MM.1S (cell line): ENCODE data around the gene RIBC1.
A peak's percentile ranks its signal among the peaks of the same experiment; 100 is the strongest.

ENCODE experiments used
- DNase-seq: peaks from one replicate; pipeline ENCODE4 v3.0.0-alpha.2; 2015
- H2AFZ ChIP-seq: fragments of 300-600 bp; sonication (generic); 2 replicates; pipeline ENCODE4 v1.6.0; 2016; ENCODE audit warnings: antibody characterized with exemption, low read length
- H3F3A ChIP-seq: fragments of 300-600 bp; sonication (generic); 2 replicates; pipeline ENCODE4 v1.6.1; 2016; ENCODE audit warnings: mild to moderate bottlenecking, antibody characterized with exemption, low read length, moderate library complexity, mixed read lengths; ENCODE audit not compliant: insufficient read depth
- H3K27ac ChIP-seq: fragments of 300-600 bp; sonication (generic); 2 replicates; pipeline ENCODE4 v1.5.1; 2016; ENCODE audit warnings: mild to moderate bottlenecking, low read length
- H3K27me3 ChIP-seq: fragments of 300-600 bp; sonication (generic); replicated peaks from 2 replicates; pipeline ENCODE4 v1.6.0; 2016; ENCODE audit warnings: low read length; ENCODE audit not compliant: insufficient read depth
- H3K36me3 ChIP-seq: fragments of 300-600 bp; sonication (generic); replicated peaks from 2 replicates; pipeline ENCODE4 v1.6.1; 2016; ENCODE audit warnings: mild to moderate bottlenecking, low read length, mixed read lengths; ENCODE audit not compliant: insufficient read depth
- H3K4me1 ChIP-seq: fragments of 300-600 bp; sonication (generic); 2 replicates; pipeline ENCODE4 v1.6.1; 2016; ENCODE audit warnings: low read length, mixed read lengths
- H3K4me2 ChIP-seq: fragments of 300-600 bp; sonication (generic); 2 replicates; pipeline ENCODE4 v1.6.0; 2016; ENCODE audit warnings: low read depth, low read length
- H3K4me3 ChIP-seq: fragments of 300-600 bp; sonication (generic); 2 replicates; pipeline ENCODE4 v1.5.1; 2016; ENCODE audit warnings: low read length, mixed read lengths
- H3K79me2 ChIP-seq: fragments of 300-600 bp; sonication (generic); 2 replicates; pipeline ENCODE4 v1.6.1; 2016; ENCODE audit warnings: mixed run types, low read length, mixed read lengths
- H3K9ac ChIP-seq: fragments of 300-600 bp; sonication (generic); 2 replicates; pipeline ENCODE4 v1.6.1; 2016; ENCODE audit warnings: low read length, mixed read lengths
- H3K9me2 ChIP-seq: fragments of 300-600 bp; sonication (generic); replicated peaks from 2 replicates; pipeline ENCODE4 v1.6.1; 2016; ENCODE audit warnings: mild to moderate bottlenecking, low read length, mixed read lengths; ENCODE audit not compliant: insufficient read depth
- H3K9me3 ChIP-seq: fragments of 300-600 bp; sonication (generic); replicated peaks from 2 replicates; pipeline ENCODE4 v1.6.1; 2016; ENCODE audit warnings: mild to moderate bottlenecking, low read length, mixed read lengths; ENCODE audit not compliant: insufficient read depth
- H4K20me1 ChIP-seq: fragments of 300-600 bp; sonication (generic); 2 replicates; pipeline ENCODE4 v1.6.1; 2016; ENCODE audit warnings: mild to moderate bottlenecking, low read length, moderate library complexity, mixed read lengths; ENCODE audit not compliant: insufficient read depth
- CTCF ChIP-seq: fragments of 300-600 bp; sonication (generic); IDR thresholded peaks from 2 replicates; pipeline ENCODE4 v1.5.1; 2016; ENCODE audit warnings: antibody characterized with exemption, low read length, mixed read lengths
- EZH2 ChIP-seq: fragments of 300-600 bp; sonication (generic); optimal IDR thresholded peaks from 2 replicates; pipeline ENCODE3; 2017; ENCODE audit warnings: low read depth, mild to moderate bottlenecking, antibody characterized with exemption, low read length, mixed read lengths
- EZH2phosphoT487 ChIP-seq: fragments of 300-600 bp; sonication (generic); IDR thresholded peaks from 2 replicates; pipeline ENCODE4 v1.6.1; 2018; ENCODE audit warnings: antibody characterized with exemption, low read length

The RIBC1 gene

GRCh38 chrX:53441531-53442321, 19.1 kb downstream of the RIBC1 start:
- 0 out of 2 replicates have a peak, but pooled peaks cover 3% of the 10 kb centered on the region for H3K4me1 ChIP-seq
- H3K9ac ChIP-seq = peak overlapping the region; percentile 49; the same call in 1 of the 2 replicates
- H3K36me3 ChIP-seq = no peaks in the 10 kb centered on the region
- H4K20me1 ChIP-seq = no peaks in the 10 kb centered on the region
- no peaks in the 10 kb centered on the region for H3K9me3 ChIP-seq
- no peaks in the 10 kb centered on the region for H3K27me3 ChIP-seq
- H3K9me2 ChIP-seq = no peaks in the 10 kb centered on the region
- peak; percentile 80 for DNase-seq
- H3K79me2 ChIP-seq = no peaks in the 10 kb centered on the region
- H3K27ac ChIP-seq = no peak overlapping the region
- TF ChIP-seq EZH2 = no peak
- TF ChIP-seq CTCF = no peak; the same call in 1 of the 2 replicates
- no peak for TF ChIP-seq EZH2phosphoT487
- peak overlapping the region; percentile 86 for H3K4me2 ChIP-seq
- H2AFZ ChIP-seq = peak overlapping the region; percentile 67
- H3K4me3 ChIP-seq = peak overlapping the region; percentile 63
- no peaks in the 10 kb centered on the region for H3F3A ChIP-seq

- TF ChIP-seq CTCF (no peak), EZH2phosphoT487 (no peak), EZH2 (no peak)
- peak overlapping the region; percentile 63 for H3K4me3 ChIP-seq
These were observed 19.6 kb downstream of the RIBC1 start for GRCh38 chrX:53442322-53442631.

GRCh38 chrX:53445977-53446376, 23.3 kb downstream of the RIBC1 start:
- H3K36me3 ChIP-seq = no peaks in the 10 kb centered on the region
- no peaks in the 10 kb centered on the region for H3K9me2 ChIP-seq
- H3K27me3 ChIP-seq = no peaks in the 10 kb centered on the region
- H3F3A ChIP-seq = no peaks in the 10 kb centered on the region
- no peaks in the 10 kb centered on the region for H3K9me3 ChIP-seq
- H3K4me3 ChIP-seq = no peak overlapping the region
- H3K9ac ChIP-seq = no peak overlapping the region
- no peak overlapping the region for H2AFZ ChIP-seq
- H4K20me1 ChIP-seq = no peaks in the 10 kb centered on the region
- peak; percentile 46 for DNase-seq
- no peak overlapping the region for H3K4me2 ChIP-seq
- no peaks in the 10 kb centered on the region for H3K79me2 ChIP-seq
- TF ChIP-seq CTCF = peak; percentile 63
- no peak for TF ChIP-seq EZH2phosphoT487
- H3K4me1 ChIP-seq = 0 out of 2 replicates have a peak, but pooled peaks cover 3% of the 10 kb centered on the region
- H3K27ac ChIP-seq = no peak overlapping the region

More at GRCh38 chrX:53442322-53442631, 19.6 kb downstream of the RIBC1 start:
- H3K27ac ChIP-seq = no peak overlapping the region
- H3K4me2 ChIP-seq = peak overlapping the region; percentile 86
- H3K4me1 ChIP-seq = 0 out of 2 replicates have a peak, but pooled peaks cover 3% of the 10 kb centered on the region
- H3K27me3 ChIP-seq = no peaks in the 10 kb centered on the region
- H4K20me1 ChIP-seq = no peaks in the 10 kb centered on the region
- DNase-seq = no peak
- peak overlapping the region; percentile 67 for H2AFZ ChIP-seq
- H3K9me2 ChIP-seq = no peaks in the 10 kb centered on the region
- no peaks in the 10 kb centered on the region for H3K79me2 ChIP-seq
- H3F3A ChIP-seq = no peaks in the 10 kb centered on the region
- no peaks in the 10 kb centered on the region for H3K36me3 ChIP-seq
- H3K9me3 ChIP-seq = no peaks in the 10 kb centered on the region
- peak overlapping the region; percentile 49; the same call in 1 of the 2 replicates for H3K9ac ChIP-seq
